ENCODE data around the gene FMR1NB.

FMR1NB gene
- total RNA-seq: 0 to 0.07 reads per million in 2 donors

GRCh38 chrX:147981038-147981752 lies at the start of gene FMR1NB:
Gene FMR1NB, plus strand, starts transcription at chrX:147981337. Its CDS starts 66 bp downstream, at chrX:147981403.
- DNase-seq: no peak

- DNase-seq: no peak
Observed at GRCh38 chrX:147933815-147934214, 47.3 kb upstream of the FMR1NB start.

- DNase-seq: no peak
Observed at GRCh38 chrX:147935156-147935758, 45.9 kb upstream of the FMR1NB start.

- DNase-seq: no peak
Observed at GRCh38 chrX:147945286-147945685, 35.9 kb upstream of the FMR1NB start.

GRCh38 chrX:147948531-147948930 lies 32.6 kb upstream of the FMR1NB start:
- DNase-seq: no peak

GRCh38 chrX:147950352-147950751 lies 30.8 kb upstream of the FMR1NB start:
- DNase-seq: no peak

GRCh38 chrX:147953976-147954375 lies 27.2 kb upstream of the FMR1NB start:
- DNase-seq: no peak

GRCh38 chrX:147957291-147957690 lies 23.8 kb upstream of the FMR1NB start:
- no peak for DNase-seq

GRCh38 chrX:147958291-147958690 lies 22.8 kb upstream of the FMR1NB start:
- DNase-seq: no peak

GRCh38 chrX:147960722-147961121 lies 20.4 kb upstream of the FMR1NB start:
- DNase-seq: no peak

GRCh38 chrX:147962476-147962875 lies 18.7 kb upstream of the FMR1NB start:
- DNase-seq: no peak

- no peak for DNase-seq
Observed at GRCh38 chrX:147978931-147979330, 2.2 kb upstream of the FMR1NB start.

GRCh38 chrX:148020329-148020728 lies 39.2 kb downstream of the FMR1NB start:
- no peak for DNase-seq

- no peak for DNase-seq
Observed at GRCh38 chrX:148024425-148025148, 43.5 kb downstream of the FMR1NB start.

GRCh38 chrX:148035380-148035779 lies 54.2 kb downstream of the FMR1NB start:
- DNase-seq: no peak

- DNase-seq: no peak
Observed at GRCh38 chrX:148037020-148037419, 55.9 kb downstream of the FMR1NB start.

GRCh38 chrX:148043271-148043855 lies 62.2 kb downstream of the FMR1NB start:
- DNase-seq: no peak

GRCh38 chrX:148047200-148047599 lies 66.1 kb downstream of the FMR1NB start:
- no peak for DNase-seq

GRCh38 chrX:148049441-148049840 lies 68.3 kb downstream of the FMR1NB start:
- DNase-seq: no peak

GRCh38 chrX:148051973-148052372 lies 70.8 kb downstream of the FMR1NB start:
- DNase-seq: no peak

- no peak for DNase-seq
Observed at GRCh38 chrX:148067285-148067684, 86.1 kb downstream of the FMR1NB start.

GRCh38 chrX:148069759-148070503 lies 88.8 kb downstream of the FMR1NB start:
- DNase-seq: no peak

GRCh38 chrX:148070504-148070877 lies 89.4 kb downstream of the FMR1NB start:
- no peak for DNase-seq
